ENCODE results near the gene GPR17.
A peak's percentile ranks its signal among the peaks of the same experiment; 100 is the strongest.

The GPR17 gene

GRCh38 chr2:127671557-127672302 is 25.8 kb downstream of the GPR17 start:
- DNase-seq (ENCODE audit: low spot score): no peak
- in situ Hi-C loops (cut with MboI; ENCODE audit: low pct_unique_long_range_greater_than_20kb, low sequenced_read_pairs, unreplicated experiment): no loop called here
- TF ChIP-seq, protein P1, sequence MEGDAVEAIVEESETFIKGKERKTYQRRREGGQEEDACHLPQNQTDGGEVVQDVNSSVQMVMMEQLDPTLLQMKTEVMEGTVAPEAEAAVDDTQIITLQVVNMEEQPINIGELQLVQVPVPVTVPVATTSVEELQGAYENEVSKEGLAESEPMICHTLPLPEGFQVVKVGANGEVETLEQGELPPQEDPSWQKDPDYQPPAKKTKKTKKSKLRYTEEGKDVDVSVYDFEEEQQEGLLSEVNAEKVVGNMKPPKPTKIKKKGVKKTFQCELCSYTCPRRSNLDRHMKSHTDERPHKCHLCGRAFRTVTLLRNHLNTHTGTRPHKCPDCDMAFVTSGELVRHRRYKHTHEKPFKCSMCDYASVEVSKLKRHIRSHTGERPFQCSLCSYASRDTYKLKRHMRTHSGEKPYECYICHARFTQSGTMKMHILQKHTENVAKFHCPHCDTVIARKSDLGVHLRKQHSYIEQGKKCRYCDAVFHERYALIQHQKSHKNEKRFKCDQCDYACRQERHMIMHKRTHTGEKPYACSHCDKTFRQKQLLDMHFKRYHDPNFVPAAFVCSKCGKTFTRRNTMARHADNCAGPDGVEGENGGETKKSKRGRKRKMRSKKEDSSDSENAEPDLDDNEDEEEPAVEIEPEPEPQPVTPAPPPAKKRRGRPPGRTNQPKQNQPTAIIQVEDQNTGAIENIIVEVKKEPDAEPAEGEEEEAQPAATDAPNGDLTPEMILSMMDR (IDR thresholded peaks at IDR 0.05; ENCODE audit: extremely low read depth, insufficient read depth, missing control alignments): no peak

GRCh38 chr2:127672341-127673224 is 26.6 kb downstream of the GPR17 start:
- TF ChIP-seq, protein P1 (IDR thresholded peaks at IDR 0.05; ENCODE audit: extremely low read depth, insufficient read depth, missing control alignments): no peak
- DNase-seq (ENCODE audit: low spot score): no peak
- in situ Hi-C loops (cut with MboI; ENCODE audit: low pct_unique_long_range_greater_than_20kb, low sequenced_read_pairs, unreplicated experiment): no loop called here

GRCh38 chr2:127673291-127674069 is 27.5 kb downstream of the GPR17 start:
- in situ Hi-C loops (cut with MboI; ENCODE audit: low pct_unique_long_range_greater_than_20kb, low sequenced_read_pairs, unreplicated experiment): no loop called here
- DNase-seq (ENCODE audit: low spot score): no peak
- TF ChIP-seq, protein P1 (IDR thresholded peaks at IDR 0.05; ENCODE audit: extremely low read depth, insufficient read depth, missing control alignments): no peak

DNA sequence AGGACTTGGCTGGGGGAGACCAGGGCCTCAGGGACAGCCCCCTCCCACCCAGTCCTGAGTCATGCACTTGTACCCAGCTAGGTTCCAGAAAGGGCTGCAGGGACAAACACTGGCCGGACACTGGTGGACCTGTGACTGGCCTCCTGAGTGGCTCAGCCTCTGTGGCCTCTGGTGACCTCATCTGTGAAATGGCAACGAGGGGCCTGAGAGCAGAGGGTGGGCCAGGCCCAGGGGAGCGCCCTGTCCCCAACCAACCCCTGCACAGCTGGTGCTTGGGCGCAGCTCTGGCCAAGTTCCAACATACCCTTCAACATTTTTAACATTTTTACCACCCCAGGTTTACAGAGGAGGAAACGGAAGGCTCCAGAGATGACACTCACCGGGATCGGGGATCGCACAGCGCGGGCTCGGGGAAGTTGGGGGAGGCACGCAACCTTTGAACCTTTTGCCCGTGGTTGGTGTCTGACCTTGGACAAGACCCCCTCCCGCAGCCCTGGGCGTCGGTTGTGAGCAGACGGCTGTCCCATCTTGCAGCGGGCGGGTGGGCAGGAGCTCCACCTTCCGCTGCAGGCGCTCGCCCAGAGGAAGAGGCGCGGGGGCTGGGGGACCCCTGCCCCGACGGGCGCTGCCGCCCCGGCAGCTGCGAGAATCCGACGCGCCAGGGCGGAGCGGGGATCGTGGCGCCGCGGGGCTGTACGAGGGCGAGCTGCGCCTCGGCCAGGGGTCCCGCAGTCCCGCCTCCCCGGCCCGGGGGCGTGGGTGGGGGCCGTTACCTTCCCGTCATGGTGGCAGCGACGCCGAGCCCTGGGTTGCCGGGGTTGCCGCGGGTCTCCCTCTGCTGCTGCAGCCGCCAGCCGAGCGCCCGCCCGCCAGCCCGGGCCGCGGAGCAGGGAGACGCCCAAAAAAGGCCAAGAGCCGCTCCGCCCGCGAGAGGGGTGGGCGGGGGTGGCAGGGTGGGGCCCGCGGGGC is 28.6 kb downstream of the GPR17 start:
- in situ Hi-C loops (cut with MboI; ENCODE audit: low pct_unique_long_range_greater_than_20kb, low sequenced_read_pairs, unreplicated experiment): no loop called here
- DNase-seq (ENCODE audit: low spot score): peak; percentile 80
- TF ChIP-seq, protein P1 (IDR thresholded peaks at IDR 0.05; ENCODE audit: extremely low read depth, insufficient read depth, missing control alignments): no peak

DNA sequence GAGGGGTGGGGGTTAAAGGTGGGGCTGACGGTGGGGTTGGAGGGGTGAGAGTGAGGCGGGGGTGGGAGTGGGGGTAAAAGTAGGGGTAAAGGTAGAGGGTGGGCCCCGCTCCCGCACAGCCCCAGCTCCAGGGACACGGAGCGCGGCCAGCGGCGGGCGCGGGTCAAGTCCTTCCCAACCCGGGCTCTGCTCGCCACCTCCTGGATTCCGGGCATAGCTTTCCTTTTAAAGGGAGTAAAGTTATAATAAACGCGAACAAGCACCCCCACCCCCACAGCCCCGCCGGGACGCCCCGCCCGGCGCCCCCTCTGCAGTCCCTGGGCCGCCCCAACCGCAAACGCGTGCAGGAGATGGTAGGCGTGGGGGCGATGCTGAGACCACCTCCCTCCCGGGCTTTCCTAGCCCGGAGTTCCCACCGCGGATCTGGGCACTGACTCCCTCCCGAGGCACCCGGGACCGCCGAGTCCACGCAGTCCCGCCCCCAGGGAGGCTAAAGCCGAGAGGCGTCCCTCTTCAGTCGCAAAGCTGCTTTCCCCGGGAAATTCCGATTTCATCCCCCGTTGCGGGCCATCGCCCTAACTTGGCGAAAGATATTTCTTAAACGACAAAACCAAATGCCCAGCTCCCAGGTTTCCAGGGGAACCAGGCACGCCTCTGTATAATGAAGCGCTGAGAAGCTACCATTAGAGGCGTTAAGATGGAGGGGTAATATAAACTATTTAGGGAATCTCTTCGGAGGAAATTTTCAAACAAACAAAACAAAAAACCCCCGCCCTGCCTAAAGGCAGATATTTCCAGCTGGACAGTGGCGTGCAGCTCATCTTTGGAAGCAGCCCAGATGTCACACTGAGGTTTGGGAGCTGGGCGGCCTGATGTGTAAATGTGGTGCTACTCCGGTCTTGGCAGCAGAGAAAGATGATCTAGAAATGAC is 29.6 kb downstream of the GPR17 start, which contains the start of gene LIMS2:
TSS of gene LIMS2 (minus strand) at position 200 of the 931 bp plus-strand sequence. CDS start 506 bp downstream, outside the sequence.
- TF ChIP-seq, protein P1 (IDR thresholded peaks at IDR 0.05; ENCODE audit: extremely low read depth, insufficient read depth, missing control alignments): no peak
- peak; percentile 64 for DNase-seq (ENCODE audit: low spot score)
- in situ Hi-C loops (cut with MboI; ENCODE audit: low pct_unique_long_range_greater_than_20kb, low sequenced_read_pairs, unreplicated experiment): no loop called here

All from GM13977 (cell line).